HG02798 (cell line): ENCODE data around the gene GLYR1.

Experiments used
- ATAC-seq: cut with Tn5 transposase; IDR thresholded peaks from one replicate; pipeline ENCODE4 v1.9.1; 2021; ENCODE audit warnings: mild to moderate bottlenecking; ENCODE audit not compliant: unreplicated experiment, poor library complexity

Gene GLYR1

DNA sequence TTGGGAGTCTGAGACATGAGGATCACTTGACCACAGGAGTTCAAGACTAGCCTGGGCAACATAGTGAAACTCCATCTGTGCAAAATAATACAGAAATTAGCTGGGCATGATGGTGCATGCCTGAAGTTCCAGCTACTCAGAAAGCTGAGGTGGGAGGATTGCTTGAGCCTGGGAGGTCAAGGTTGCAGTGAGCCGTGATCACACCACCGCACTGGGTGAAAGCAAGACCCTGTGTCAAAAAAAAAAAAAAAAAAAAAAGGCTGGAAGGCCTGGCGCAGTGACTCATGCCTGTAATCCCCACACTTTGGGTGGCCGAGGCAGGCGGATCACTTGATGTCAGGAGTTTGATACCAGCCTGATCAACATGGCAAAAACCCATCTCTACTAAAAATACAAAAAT, 8.3 kb upstream of the GLYR1 start:
- no peak for ATAC-seq

DNA sequence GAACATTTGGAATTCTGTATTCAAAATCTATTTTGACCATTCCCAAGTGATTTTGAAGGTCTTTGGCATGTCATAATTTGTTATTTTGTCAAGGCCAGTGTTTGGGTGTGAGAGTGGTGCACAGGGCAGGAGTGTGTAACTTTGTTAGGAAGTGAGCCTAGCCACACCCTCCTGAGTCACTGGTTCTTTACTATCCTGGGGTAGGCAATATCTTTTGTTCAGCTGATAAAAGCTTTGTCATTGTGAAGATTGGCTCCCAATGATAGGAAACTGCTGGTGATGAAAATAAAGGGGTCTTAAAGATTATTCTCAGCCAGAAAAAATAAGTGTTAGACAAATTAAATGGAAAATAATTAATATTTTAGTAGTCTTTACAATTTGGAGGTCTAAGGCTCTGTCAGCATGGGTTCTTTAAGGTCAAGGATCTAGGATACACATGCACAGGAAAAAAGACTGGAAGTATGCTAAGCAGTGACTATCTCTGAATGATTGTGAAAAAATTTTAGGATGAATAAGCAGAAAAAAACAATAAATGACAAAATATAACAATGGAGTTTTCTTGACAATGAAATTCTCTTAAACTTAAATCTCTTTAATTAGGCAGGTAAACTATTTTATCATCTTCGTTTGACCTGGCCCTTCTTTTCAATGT, 5.3 kb upstream of the GLYR1 start:
- no peak for ATAC-seq

DNA sequence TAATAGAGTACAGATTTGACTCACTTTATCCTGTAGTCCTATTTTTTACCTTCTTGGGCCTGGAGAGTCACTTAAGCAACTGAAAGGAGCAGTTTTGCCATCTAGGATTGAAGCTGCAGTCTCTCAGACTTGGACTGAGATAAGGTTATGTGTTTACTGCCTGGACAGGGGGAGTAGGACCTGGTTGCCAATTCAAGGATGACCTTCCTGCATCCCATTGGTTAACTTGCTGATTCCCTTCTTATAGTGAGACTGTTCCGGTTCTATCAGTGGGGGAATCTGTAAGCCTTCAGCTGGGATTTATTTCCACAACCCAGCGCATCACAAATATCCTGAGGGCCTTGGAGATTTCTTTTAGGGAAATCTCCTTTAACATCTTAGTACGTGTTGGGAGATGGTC, 3.1 kb upstream of the GLYR1 start:
- ATAC-seq: no peak

DNA sequence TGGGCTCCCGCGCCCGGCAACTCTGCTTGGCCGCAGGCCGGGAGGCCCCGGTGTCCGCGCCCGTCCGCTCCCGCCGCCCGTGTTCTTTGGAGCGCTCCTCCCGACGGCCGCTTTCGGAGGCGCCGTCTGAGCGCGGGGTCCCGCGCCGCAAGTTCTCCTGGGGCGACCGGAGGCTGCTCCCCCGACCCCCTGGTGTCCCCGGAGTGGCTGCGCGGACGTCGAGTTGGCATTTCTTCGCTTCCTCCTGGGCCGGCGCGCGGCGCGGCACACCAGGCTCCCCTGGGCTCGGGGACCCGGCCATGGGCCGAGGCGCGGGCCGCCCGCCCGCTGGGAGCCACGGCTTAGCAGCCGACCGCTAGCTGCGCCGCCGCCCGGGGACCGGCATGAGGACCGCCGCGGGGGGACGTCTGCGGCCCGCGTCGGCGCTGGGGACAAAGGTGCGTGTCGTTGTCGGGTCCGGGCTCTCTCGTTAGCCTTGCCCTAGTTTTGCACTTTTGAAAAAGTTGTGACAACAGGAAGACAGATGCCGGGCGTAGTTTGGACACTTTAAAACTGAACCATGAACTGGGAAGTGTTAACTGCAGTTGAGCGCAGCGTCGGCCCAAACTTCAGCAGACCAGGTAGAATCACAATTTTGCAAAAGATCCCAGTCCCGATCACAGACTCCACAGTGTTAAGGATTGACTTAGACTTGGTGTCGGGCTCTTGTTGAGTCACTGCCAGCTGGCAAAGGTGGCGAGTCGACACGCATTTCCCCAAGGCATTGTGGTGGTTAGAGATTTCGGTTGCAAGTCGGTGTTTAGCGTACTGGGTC, 893 bp upstream of the GLYR1 start:
- ATAC-seq: peak; percentile 19

DNA sequence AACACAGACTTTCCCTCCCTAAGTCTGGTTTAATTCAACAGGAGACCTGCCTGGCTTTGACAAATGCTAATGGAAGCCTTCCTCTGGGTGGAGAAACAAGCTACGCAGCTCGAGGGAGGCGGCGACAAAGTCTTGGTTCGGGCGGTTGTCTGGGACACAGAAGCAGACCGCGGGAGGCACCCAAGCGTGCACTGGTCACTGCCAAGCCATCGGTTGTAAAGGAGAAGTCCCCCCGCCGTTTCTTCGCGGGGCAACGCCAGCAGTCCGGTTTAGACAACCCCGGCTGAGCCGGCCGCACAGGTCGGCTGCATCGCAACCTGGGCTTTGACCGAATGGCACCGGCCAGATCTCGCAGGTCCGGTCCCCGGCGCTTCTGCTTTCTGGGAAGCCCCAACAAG, 586 bp downstream of the GLYR1 start:
- peak; percentile 21 for ATAC-seq

DNA sequence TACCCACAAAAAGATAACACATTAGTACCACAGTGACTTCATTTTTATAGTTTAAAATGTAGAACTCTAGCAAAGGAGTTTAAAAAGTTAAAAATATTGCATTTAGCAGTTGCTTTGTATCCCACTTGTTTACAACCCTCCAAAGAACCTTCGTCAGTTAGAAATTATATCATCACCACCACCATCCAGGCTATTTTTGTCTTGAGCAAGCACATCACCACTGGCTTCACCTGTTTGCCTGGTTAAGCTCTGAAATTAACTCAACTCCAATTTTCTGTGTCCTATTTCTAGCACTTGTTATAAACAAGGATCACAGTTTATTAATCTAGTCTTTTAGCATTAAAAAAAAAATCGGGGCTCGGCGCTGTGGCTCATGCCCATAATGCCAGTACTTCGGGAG, 6.1 kb downstream of the GLYR1 start:
- ATAC-seq: no peak

DNA sequence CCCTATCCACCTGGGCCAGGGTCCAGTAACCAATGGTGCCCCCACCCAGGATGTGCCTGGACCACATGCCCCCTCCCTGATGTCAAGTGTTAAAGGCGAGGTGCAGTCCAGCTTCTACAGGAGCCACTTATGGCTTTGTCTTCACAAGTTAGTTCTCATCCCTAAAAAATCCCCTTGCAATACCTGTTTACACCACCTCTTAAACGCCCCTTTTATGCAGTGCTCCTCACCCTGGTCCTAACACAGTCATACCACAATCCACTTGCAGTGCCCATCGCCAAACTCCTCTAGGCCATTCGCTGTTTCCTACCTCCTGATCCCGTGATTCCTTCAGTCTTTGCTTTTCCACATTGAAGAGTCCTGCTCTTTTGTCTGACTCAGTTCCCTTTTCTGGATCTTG, 7.1 kb downstream of the GLYR1 start:
- no peak for ATAC-seq

DNA sequence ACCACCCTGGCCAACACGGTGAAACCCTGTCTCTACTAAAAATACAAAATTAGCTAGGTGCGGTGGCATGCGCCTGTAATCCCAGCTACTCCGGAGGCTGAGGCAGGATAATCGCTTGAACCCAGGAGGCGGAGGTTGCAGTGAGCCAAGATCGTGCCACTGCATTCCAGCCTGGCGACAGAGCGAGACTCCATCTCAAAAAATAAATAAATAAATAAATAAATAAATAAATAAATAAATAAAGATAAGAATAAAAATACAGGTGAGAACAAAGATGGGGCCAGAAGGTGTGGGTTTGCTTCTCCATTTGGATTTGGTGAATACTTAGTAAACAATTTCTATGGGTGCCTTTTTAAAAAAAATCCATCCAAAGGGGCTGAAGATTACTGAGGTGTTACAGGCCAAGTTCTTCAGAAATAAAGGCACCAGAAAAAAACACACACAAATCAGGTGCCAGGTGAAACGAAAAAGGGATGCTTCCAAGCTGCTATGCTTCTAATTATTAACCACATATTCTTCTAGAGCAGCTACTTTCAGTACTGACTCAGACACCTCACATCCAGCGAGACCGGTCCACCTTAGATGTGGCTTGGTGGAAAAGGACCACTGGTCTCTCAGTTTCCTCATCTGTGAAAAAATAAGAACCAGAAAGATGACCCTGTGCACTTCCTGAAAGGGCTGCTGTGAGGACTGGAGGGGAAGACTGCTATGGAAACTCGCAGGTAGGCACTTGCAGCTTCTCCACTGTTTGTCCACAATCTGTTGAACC, 9.2 kb downstream of the GLYR1 start:
- no peak for ATAC-seq

DNA sequence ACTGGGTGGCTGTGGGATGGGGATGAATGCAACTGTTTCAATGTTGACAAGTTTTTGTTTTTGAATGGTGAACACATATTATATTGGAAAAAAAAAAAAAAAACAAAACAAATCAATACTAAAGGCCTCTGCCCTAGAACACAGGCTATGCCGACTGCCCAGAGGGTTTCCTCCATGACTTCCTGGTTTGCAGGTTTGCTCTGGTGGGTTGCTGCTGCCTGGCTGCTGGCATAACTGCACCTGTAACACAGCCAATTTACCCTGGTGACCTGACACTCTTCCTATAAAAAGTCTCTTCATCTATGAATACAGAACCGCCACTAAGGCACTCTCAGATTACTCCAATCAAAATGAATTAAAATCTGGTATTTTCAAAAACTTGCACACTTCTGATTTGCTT, 10.4 kb downstream of the GLYR1 start:
- ATAC-seq: no peak

DNA sequence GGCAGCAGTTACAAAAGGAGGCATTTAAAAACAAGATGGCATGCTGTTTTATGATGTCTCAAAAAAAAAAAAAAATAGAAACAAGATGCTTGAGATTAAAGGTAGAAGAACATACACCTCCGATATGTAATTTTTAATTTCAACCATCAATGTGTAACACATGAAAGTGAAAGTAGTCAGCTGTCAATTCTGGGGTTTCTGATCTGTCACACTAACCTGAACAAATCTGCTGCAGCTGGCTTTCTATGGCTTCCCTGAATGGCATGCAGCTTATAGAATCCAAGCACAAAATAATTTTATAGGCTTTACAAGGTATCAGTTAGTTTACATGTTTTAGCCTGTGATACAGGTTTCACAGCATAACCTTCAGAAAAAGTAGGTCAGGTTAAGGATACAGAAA, 13.5 kb downstream of the GLYR1 start:
- no peak for ATAC-seq

DNA sequence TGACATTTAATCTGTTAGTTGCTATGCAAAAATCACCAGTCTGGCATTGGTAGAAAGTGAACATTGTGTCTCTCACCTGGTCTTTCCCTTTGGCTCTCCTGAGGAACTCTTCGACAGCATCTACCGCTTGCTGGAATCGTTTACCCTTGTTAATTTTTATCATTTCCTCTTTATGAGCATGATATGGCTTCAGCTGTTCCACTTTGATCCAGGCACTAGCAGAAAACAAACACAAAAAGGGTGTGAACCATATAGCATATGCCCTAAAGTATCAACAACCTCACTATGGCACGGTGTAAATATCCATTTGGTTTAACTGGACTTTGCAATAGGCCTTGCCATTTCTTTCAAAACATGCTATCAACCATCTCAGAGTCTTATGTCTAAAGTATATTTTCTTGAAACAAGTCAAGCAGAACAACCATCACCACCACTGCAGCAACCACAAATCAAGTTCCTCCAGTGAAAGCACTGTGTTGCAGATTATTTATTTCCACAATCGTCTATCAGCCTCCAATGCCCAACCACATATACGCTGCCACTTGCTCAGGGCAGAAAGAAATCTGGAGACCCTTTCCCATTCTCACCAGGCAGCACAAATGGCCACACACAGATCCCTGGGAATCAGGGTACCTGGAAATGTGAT, 14.3 kb downstream of the GLYR1 start:
- no peak for ATAC-seq

DNA sequence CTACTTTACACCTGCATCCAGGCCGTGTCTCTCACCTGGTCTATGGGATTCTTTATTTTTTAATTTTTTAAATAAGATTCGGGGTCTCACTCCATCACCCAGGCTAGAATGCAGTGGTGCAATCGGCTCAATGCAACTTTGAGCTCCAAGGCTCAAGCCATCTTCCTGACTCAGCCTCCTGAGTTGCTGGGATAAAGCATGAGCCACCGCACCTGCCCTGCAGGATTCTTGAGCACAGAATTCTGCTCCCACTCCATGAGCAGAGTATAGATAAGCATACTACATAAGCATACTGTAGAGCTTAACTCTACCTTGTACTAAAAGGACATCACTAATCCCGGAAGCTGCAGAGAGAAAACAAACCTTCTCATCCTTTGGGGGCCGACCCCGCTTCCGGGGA, 15.5 kb downstream of the GLYR1 start:
- no peak for ATAC-seq

DNA sequence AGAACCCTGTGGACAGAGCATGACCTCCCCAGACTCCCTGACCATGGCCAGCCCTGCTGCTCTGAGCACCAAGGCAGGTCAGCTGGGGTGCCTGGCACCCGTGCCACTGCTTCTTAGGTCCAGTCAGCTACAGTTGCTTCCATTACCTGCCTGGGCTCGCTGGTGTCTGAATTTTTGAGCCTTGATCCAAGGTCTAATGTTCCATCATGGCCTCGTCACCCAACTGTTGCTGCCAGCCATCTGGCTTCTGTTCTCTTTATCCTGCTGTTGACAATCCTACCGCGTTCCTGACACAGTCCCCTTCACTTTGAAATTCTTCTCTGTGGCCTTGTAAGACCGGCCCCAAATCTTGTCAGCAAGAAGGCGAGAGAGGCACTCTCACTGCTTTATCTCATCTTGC, 16.7 kb downstream of the GLYR1 start:
- no peak for ATAC-seq

DNA sequence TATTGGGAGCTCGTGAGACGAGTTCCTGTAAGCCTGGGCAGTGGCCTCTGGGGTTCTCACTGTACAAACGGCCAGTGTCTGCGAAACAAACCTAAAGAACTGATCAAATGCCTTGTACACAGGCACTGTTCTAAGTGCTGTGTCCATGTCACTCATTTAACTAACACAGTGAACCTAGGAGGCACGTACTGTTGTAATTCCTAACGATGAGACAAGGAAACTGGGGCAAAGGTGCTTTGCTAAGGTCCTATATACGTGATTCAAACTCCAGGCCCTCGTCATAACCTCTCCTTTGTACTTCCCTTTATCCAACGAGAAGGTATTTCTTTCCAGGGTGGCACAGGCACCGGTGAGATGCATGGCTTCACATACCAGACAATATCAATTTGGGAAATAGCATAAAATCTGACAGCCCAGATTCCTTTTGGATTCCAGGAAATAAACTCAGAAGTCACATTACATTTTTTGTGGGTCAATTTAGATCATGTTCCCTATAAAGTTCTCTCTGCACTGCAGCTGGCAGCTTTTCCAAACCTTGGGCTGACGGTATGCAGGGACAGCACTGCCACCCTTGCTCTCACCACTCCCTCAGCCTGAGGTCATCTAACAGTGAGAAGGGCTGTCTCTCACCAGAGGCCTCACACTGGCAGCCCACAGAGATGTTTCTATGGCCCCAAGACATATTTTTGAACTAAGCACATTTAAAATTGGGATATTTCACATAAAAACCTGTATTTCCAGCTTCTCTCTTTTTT, 18.3 kb downstream of the GLYR1 start:
- ATAC-seq: no peak

DNA sequence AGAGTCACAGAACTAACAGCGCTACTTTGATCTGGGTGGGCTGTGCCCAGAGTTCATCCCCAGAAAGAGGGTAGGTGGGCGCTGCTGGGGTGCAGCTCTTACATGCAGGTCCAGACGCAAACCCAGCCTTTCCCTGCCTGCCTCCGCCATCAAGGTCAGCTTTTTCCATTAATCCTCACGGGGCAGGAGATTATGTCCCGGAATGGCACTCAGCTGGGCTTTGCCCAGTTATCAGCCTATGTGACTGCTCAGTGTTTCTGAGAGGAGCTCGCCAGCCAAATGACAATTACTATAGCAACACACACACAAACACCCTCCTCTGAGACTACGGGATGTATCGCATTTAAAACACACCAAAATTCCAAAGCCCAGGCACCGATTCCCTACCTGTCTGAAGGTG, 20.1 kb downstream of the GLYR1 start:
- no peak for ATAC-seq

DNA sequence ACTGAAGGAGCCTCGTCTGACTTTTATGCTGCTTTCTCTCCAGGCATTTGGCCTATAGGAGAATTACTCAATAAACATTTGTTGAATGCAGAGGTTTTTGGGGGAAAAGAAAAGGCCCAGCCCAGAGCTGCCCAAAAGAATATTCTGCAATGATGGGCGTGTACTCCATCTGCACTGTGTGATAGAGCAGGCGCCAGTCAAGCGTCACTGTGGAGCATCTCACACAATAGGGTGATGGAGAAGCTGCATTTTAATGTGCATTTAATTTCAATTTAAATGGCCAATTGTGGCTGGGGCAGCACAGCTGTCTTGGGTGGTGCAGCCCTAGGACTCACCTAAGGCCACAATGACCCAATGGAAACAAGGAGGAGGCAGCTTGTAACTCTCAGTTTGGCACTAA, 20.6 kb downstream of the GLYR1 start:
- ATAC-seq: no peak

DNA sequence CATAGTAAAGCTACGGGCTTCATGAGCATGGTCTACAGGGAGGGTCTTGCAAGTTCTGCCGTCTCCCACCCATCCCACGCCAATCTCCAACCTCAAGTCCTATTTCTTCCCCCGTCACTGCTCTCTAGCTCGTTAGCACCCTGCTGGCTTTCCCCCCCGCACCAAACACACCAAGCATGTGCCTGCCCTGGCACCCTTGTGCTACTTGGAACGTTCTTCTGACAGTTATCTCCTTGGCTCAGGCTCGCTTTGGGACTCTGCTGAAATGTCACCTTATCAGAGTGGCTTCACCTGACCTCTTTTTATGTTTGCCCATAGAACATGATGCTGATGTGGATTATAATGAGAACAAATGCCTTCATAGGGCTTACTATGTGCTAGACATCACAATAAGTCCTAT, 21.9 kb downstream of the GLYR1 start:
- ATAC-seq: no peak

DNA sequence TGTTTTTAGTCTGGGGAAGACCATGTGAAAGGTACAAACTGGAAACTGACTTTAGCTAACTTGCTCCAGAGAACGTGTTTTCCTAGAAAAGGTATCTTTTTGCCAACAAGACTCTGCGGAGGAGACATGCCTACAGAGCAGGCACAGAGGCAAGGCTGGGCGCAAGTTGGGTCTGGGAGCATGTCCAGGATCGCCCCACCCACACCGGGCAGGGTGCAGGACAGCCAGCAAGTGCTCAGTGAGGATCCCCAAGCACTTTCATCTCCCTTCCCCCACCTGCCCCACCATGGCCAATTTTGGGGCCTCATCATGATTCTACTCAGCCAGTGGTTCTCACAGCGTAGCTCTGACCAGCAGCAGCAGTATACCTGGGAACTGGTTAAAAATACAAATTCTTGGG, 26.4 kb downstream of the GLYR1 start:
- ATAC-seq: no peak

DNA sequence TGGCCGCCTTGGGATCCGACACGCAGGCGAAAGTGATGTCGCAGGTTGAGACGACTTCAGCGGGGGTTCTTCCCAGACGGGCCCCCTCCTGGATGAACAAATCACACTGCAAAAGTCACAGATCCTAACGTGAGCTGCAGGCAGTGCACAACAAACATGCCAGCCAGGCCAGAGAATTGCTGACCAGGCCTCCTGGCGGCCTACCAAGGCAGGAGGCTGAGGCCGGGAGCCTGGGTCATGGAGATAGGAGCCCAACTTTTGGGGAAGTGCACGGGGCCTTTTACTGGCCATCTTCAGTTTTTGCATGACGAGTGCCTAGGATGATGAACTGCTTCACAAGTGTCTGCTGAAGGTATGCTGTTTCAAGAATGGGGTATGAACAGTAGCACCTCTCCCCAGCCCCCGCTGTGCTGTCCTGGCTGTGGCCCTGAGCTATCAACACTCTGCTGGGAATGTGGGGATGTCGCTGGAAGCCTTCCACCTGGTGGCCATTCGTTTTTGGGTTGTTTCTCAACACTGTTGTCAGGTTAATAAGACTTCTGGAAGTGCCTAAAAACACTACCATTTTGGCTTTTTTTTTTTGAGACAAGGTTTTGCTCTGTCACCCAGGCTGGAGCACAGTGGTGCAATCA, 32.4 kb downstream of the GLYR1 start:
- no peak for ATAC-seq

DNA sequence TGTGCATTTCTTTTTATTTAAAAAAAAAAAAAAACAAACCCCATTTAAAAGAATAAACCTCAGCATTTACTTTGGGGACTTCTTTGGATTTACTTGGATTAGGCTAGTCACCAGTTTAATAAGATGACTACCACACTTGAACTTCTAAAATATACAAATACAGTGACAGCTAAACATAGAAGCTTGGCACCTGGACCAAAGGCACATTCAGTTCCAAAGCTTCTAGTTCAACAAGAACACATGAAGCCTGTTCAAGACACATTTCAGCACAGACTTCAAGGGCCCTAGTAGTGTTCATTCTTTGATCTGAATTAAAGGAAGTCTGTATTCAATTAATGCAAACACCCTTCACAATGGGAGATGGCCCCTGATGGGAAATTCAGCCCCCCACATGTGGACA, 33.0 kb downstream of the GLYR1 start:
- no peak for ATAC-seq
